Measurements from ENCODE around the gene ETV1.

The ETV1 gene

DNA sequence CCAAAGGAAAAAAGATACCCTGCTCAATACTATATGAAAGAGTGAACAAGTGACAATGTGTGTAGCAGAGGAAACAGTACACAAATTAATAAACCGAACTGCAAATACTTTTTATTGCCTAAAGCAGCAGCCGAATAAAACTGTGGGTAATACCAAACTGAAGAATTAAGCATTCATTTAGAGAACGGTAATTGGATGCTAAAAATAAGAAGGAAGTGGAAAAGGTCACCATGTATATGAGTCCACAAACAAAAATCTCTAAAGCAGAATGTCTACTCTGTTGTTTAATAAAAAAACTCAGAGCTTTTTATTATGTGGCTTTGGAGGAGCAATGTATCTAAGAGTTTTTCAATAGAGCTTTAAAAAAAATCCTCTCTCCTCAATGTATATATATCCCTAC, 87.9 kb downstream of the ETV1 start:
- H3K27me3 ChIP-seq (replicated peaks; ENCODE audit: control insufficient read depth, insufficient read depth, low read length) = no peaks in the 10 kb centered on the region
- H3K4me1 ChIP-seq (ENCODE audit: control insufficient read depth, insufficient read depth, low read length) = peaks cover 12% of the 10 kb centered on the region
- H3K36me3 ChIP-seq (ENCODE audit: control insufficient read depth, insufficient read depth, low read length, severe bottlenecking) = no peaks in the 10 kb centered on the region
- H3K4me3 ChIP-seq (ENCODE audit: low read length) = no peak overlapping the region
- DNase-seq (ENCODE audit: low read depth) = no peak
- no peaks in the 10 kb centered on the region for H3K9me3 ChIP-seq (ENCODE audit: control insufficient read depth, low read length)
- H3K9ac ChIP-seq (ENCODE audit: low read length) = no peak overlapping the region

DNA sequence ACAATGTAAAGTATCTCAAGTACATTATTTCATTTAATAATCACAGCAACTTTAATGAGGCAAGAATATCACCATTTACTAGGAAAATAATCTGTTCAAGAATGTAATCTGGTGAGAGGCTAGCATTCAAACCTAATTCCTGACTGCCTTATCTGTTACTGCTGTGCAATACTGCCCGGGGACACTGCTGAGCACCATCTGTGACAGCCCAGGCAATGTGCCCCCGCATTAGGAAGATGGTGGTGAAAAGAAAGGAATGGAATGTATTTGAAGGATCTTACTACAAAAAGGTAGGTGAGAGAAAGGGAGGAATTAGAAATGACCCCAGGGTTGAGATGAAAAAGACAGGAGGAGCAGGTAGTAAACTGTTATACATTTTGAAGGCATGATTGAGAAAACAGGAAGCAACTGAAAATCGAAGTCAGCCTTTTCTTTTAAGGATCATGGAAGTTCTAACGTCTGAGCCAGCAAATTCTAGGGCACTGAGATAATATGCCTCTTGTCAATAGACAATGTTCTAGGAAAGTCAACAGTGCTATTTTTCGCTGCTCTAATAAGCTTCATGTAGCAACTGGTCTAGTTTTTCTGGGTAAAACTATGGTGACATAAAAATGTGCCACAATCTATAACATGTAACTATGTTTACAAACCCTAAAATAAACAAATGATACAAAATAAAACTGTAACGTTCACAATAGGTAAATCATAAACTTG, 90.4 kb downstream of the ETV1 start:
- Histone ChIP-seq H3K9ac (ENCODE audit: low read length) (no peak overlapping the region), H3K9me3 (ENCODE audit: control insufficient read depth, low read length) (no peaks in the 10 kb centered on the region), H3K4me3 (ENCODE audit: low read length) (no peak overlapping the region), H3K4me1 (ENCODE audit: control insufficient read depth, insufficient read depth, low read length) (peaks cover 4% of the 10 kb centered on the region), H3K27me3 (replicated peaks; ENCODE audit: control insufficient read depth, insufficient read depth, low read length) (no peaks in the 10 kb centered on the region), H3K36me3 (ENCODE audit: control insufficient read depth, insufficient read depth, low read length, severe bottlenecking) (no peaks in the 10 kb centered on the region)
- DNase-seq (ENCODE audit: low read depth) = no peak

DNA sequence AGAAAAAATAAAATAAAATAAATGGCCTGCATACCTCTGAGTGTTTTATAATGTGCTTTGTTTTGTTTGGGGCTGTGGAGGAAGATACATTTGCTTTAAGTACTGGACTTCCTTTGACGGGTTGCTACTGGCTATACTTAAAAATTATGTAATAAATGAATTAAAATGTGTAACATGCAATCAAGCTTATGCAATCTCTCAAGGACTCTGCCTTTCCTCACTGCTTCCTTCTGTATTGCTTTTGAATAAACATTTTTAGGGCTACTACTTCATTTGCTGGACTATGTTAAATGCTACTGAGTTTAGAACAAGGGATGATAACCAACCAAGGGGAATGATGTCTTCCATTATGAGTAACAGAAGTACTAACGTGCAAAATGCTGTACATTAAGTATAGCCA, 91.6 kb downstream of the ETV1 start:
- DNase-seq (ENCODE audit: low read depth) = peak; percentile 32
- Histone ChIP-seq H3K27me3 (replicated peaks; ENCODE audit: control insufficient read depth, insufficient read depth, low read length) (no peaks in the 10 kb centered on the region), H3K4me3 (ENCODE audit: low read length) (no peak overlapping the region), H3K9me3 (ENCODE audit: control insufficient read depth, low read length) (no peaks in the 10 kb centered on the region), H3K9ac (ENCODE audit: low read length) (no peak overlapping the region), H3K4me1 (ENCODE audit: control insufficient read depth, insufficient read depth, low read length) (no peaks in the 10 kb centered on the region), H3K36me3 (ENCODE audit: control insufficient read depth, insufficient read depth, low read length, severe bottlenecking) (no peaks in the 10 kb centered on the region)

DNA sequence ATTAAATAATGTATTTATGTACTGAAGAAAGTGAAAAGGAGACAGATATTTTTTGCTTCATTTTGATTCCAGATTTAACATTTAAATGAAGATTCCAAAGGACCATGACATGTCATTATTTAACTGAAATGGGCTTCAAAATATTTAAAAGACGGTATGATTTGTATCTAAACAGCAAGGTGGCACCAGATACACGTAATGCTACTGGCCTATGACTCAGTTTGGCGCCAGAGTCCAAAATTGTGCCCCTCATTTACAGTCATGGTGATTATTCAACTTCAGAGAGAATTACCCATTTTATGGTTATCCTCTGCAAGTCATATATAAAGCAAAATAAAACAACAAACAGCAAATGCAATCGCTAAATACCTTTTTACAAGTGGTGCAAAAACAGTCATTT, 94.5 kb downstream of the ETV1 start:
- Histone ChIP-seq H3K36me3 (ENCODE audit: control insufficient read depth, insufficient read depth, low read length, severe bottlenecking) (no peaks in the 10 kb centered on the region), H3K27me3 (replicated peaks; ENCODE audit: control insufficient read depth, insufficient read depth, low read length) (no peaks in the 10 kb centered on the region), H3K4me3 (ENCODE audit: low read length) (no peak overlapping the region), H3K9me3 (ENCODE audit: control insufficient read depth, low read length) (no peaks in the 10 kb centered on the region), H3K4me1 (ENCODE audit: control insufficient read depth, insufficient read depth, low read length) (no peaks in the 10 kb centered on the region), H3K9ac (ENCODE audit: low read length) (no peak overlapping the region)
- DNase-seq (ENCODE audit: low read depth) = no peak

DNA sequence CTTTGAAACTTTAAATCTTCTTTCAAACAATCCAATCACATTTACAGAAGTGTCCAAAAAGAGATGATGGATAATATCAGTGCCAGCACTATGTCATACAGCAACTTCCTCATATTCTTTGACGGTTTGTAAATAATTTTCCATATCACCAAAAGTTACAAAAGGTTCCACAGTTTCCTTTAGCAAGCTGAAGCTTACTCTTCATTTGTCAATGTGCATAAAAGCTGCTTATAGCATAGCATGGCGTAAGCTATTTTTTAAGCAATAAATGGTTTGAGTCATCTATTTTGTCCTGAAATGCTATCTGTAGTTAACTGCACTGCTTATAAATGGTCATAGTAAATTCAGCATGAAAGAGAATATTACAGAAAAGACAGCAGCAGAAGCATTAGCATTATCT, 95.1 kb downstream of the ETV1 start:
- Histone ChIP-seq H3K4me3 (ENCODE audit: low read length) (no peak overlapping the region), H3K4me1 (ENCODE audit: control insufficient read depth, insufficient read depth, low read length) (no peaks in the 10 kb centered on the region), H3K36me3 (ENCODE audit: control insufficient read depth, insufficient read depth, low read length, severe bottlenecking) (no peaks in the 10 kb centered on the region), H3K9me3 (ENCODE audit: control insufficient read depth, low read length) (no peaks in the 10 kb centered on the region), H3K9ac (ENCODE audit: low read length) (no peak overlapping the region), H3K27me3 (replicated peaks; ENCODE audit: control insufficient read depth, insufficient read depth, low read length) (no peaks in the 10 kb centered on the region)
- no peak for DNase-seq (ENCODE audit: low read depth)

DNA sequence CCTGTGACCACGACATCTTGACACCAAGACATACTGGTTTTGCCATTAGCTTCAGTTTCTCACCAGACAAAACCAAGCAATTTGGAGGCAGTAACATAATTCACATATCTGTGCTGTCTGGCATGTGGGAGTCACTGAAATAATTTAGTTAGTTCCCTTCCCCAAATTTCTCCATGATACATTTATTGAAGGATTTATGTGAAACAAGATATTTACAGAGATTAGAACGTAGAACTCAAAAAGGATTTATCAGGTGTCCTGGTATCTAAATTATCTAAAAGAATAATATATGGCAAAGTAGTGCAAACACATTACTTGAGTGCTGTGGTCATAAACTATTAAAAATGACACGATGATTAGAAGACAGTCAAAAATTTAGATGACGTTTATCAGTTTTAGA, 98.7 kb downstream of the ETV1 start:
- H3K36me3 ChIP-seq (ENCODE audit: control insufficient read depth, insufficient read depth, low read length, severe bottlenecking) = no peaks in the 10 kb centered on the region
- H3K27me3 ChIP-seq (replicated peaks; ENCODE audit: control insufficient read depth, insufficient read depth, low read length) = no peaks in the 10 kb centered on the region
- no peak overlapping the region for H3K9ac ChIP-seq (ENCODE audit: low read length)
- no peaks in the 10 kb centered on the region for H3K4me1 ChIP-seq (ENCODE audit: control insufficient read depth, insufficient read depth, low read length)
- DNase-seq (ENCODE audit: low read depth) = no peak
- H3K9me3 ChIP-seq (ENCODE audit: control insufficient read depth, low read length) = no peaks in the 10 kb centered on the region
- H3K4me3 ChIP-seq (ENCODE audit: low read length) = no peak overlapping the region

DNA sequence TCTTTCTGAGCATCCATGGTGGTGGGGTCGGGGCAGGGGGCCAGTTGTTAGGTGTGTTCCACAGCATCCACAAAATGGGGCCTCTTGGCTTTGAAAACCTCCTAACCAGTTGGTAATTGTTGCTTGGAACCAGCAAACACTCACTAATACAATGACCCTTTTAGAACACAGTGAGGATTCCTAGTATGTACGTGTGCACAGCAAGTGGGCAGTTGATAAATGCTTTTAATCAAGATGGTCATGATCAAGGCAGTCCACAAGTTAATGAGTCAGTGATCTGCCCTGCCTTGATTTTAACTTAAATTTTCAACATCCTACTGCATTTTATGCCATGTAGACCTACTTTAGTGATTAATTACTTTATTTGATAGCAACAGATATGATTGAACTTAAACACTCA, 103.1 kb downstream of the ETV1 start:
- Histone ChIP-seq H3K9ac (ENCODE audit: low read length) (no peak overlapping the region), H3K36me3 (ENCODE audit: control insufficient read depth, insufficient read depth, low read length, severe bottlenecking) (no peaks in the 10 kb centered on the region), H3K4me3 (ENCODE audit: low read length) (no peak overlapping the region), H3K27me3 (replicated peaks; ENCODE audit: control insufficient read depth, insufficient read depth, low read length) (no peaks in the 10 kb centered on the region), H3K4me1 (ENCODE audit: control insufficient read depth, insufficient read depth, low read length) (no peaks in the 10 kb centered on the region), H3K9me3 (ENCODE audit: control insufficient read depth, low read length) (no peaks in the 10 kb centered on the region)
- no peak for DNase-seq (ENCODE audit: low read depth)

DNA sequence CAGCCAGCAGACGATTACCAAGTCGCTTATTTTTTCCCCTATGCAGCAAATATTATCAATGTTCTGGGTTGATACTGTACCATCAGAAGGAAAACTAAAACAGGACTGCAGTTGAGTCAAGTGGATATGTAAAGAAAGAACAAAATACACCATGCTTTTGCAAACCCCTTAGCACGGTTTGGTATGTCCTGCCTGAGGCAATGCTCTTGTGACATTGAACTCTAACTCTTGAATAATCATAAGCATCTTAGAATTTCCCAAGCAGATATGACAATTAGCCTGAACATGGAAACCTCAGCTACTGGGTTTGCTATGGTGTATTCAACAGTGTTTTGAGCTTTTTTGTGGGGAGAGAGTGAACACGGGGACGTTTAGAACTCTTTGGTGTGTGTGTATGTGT, 107.4 kb downstream of the ETV1 start:
- no peak for DNase-seq (ENCODE audit: low read depth)
- H3K4me3 ChIP-seq (ENCODE audit: low read length) = no peak overlapping the region
- H3K36me3 ChIP-seq (ENCODE audit: control insufficient read depth, insufficient read depth, low read length, severe bottlenecking) = no peaks in the 10 kb centered on the region
- H3K9me3 ChIP-seq (ENCODE audit: control insufficient read depth, low read length) = no peaks in the 10 kb centered on the region
- no peaks in the 10 kb centered on the region for H3K27me3 ChIP-seq (replicated peaks; ENCODE audit: control insufficient read depth, insufficient read depth, low read length)
- H3K4me1 ChIP-seq (ENCODE audit: control insufficient read depth, insufficient read depth, low read length) = peaks cover 15% of the 10 kb centered on the region
- no peak overlapping the region for H3K9ac ChIP-seq (ENCODE audit: low read length)

DNA sequence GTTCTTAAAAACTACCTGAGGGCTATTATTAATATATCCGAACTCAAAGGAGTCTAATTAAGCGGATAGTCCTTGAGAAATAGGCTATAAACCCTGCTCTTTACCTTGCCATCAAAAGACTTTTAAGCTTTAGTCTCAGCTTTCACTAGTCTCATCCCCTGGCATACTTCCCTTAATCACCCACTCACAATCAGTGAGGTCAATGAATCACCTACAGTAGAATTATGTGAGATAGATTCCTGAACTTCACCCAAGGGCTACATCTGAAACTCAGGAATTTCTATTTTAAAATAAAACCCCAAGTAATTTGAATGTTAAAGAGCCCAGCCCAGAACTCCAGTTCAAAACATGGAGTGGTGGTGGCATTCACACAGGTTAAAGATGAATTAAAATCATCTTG, 108.7 kb downstream of the ETV1 start:
- no peaks in the 10 kb centered on the region for H3K36me3 ChIP-seq (ENCODE audit: control insufficient read depth, insufficient read depth, low read length, severe bottlenecking)
- H3K4me1 ChIP-seq (ENCODE audit: control insufficient read depth, insufficient read depth, low read length) = peaks cover 15% of the 10 kb centered on the region
- H3K4me3 ChIP-seq (ENCODE audit: low read length) = no peak overlapping the region
- no peak overlapping the region for H3K9ac ChIP-seq (ENCODE audit: low read length)
- no peaks in the 10 kb centered on the region for H3K27me3 ChIP-seq (replicated peaks; ENCODE audit: control insufficient read depth, insufficient read depth, low read length)
- H3K9me3 ChIP-seq (ENCODE audit: control insufficient read depth, low read length) = no peaks in the 10 kb centered on the region
- peak; percentile 31 for DNase-seq (ENCODE audit: low read depth)

DNA sequence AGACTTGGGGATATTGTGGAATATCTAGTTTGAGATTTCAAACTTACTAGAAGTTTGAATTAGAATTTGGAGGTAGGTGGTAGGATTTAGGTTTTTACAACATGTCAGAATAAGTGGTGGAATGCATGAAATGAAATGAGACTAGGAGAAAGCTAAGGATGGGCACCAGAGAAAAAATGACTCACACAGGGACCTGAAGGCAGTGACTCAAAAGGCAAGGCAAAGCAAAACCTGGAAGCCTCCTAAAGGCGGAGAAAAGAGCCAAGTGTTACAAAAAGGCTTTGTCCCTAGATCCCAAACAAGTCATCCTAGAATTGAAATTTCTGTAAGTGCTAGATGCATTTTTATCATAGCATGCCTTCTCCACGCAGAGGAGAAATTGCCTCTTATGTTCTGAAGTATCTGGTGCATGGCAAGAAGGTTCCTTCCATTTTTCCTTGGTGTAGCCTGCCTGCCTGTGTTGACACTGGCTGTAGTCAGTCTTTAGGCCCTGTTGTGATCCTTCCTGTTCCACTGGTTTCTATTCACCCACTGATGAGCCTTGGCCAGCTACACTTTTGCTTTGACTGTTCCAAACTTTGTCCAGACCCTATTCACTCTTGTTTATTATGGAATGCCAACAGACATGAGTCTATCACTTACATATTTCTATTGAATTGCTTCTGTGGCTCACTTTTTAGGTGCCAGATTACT, 109.3 kb downstream of the ETV1 start:
- peak; percentile 63 for DNase-seq (ENCODE audit: low read depth)
- Histone ChIP-seq H3K4me1 (ENCODE audit: control insufficient read depth, insufficient read depth, low read length) (peaks cover 16% of the 10 kb centered on the region), H3K9me3 (ENCODE audit: control insufficient read depth, low read length) (no peaks in the 10 kb centered on the region), H3K27me3 (replicated peaks; ENCODE audit: control insufficient read depth, insufficient read depth, low read length) (no peaks in the 10 kb centered on the region), H3K4me3 (ENCODE audit: low read length) (no peak overlapping the region), H3K9ac (ENCODE audit: low read length) (no peak overlapping the region), H3K36me3 (ENCODE audit: control insufficient read depth, insufficient read depth, low read length, severe bottlenecking) (no peaks in the 10 kb centered on the region)

DNA sequence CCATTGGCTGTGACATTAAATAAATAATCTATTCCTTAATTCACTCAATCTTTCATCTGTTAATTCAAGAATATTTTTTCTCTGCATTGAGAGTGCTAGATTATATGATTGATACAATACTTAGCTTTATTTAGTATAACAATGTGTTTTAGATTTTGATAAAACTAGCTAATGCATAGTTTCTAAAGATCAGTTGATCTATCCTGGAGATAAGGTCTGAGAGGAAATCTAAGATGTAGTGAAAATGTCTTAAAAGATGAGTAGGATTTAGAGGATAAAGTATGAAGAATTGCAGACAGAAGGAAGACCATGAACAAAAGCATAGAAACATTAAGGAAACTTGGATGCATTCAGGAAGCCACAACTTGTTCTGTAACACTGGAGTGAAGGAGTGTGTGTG, 110.3 kb downstream of the ETV1 start:
- Histone ChIP-seq H3K9ac (ENCODE audit: low read length) (no peak overlapping the region), H3K27me3 (replicated peaks; ENCODE audit: control insufficient read depth, insufficient read depth, low read length) (no peaks in the 10 kb centered on the region), H3K9me3 (ENCODE audit: control insufficient read depth, low read length) (no peaks in the 10 kb centered on the region), H3K4me3 (ENCODE audit: low read length) (no peak overlapping the region), H3K36me3 (ENCODE audit: control insufficient read depth, insufficient read depth, low read length, severe bottlenecking) (no peaks in the 10 kb centered on the region), H3K4me1 (ENCODE audit: control insufficient read depth, insufficient read depth, low read length) (peaks cover 25% of the 10 kb centered on the region)
- DNase-seq (ENCODE audit: low read depth) = no peak

DNA sequence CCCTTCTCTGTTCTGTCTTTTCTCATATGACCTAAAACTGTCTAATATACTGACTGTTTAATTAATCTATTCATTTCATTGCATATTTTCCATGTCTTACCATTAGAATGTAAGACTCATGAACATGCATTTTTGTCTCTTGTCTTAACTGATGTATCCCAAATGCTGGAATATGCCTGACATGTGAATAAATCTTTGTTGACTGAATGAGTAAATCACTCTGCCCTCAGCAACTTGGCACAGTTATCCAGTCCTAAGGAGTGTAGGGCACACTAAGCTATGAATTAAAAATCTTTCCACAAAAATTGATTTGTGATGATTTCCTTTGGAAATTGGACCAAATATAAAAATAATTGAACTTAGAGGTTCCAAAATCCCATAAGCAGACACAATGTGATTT, 111.3 kb downstream of the ETV1 start:
- Histone ChIP-seq H3K9ac (ENCODE audit: low read length) (no peak overlapping the region), H3K9me3 (ENCODE audit: control insufficient read depth, low read length) (no peaks in the 10 kb centered on the region), H3K36me3 (ENCODE audit: control insufficient read depth, insufficient read depth, low read length, severe bottlenecking) (no peaks in the 10 kb centered on the region), H3K4me1 (ENCODE audit: control insufficient read depth, insufficient read depth, low read length) (peaks cover 26% of the 10 kb centered on the region), H3K4me3 (ENCODE audit: low read length) (no peak overlapping the region), H3K27me3 (replicated peaks; ENCODE audit: control insufficient read depth, insufficient read depth, low read length) (no peaks in the 10 kb centered on the region)
- DNase-seq (ENCODE audit: low read depth) = no peak
